ENCODE measurements around the gene TTYH2. TPM values are rescaled to one million over a fixed set of nuclear protein-coding genes. Genes with fewer than 3 reads are reported as not detected.

The TTYH2 gene
- total RNA-seq, 1 experiment from 2014 or later: 0.28 TPM

DNA sequence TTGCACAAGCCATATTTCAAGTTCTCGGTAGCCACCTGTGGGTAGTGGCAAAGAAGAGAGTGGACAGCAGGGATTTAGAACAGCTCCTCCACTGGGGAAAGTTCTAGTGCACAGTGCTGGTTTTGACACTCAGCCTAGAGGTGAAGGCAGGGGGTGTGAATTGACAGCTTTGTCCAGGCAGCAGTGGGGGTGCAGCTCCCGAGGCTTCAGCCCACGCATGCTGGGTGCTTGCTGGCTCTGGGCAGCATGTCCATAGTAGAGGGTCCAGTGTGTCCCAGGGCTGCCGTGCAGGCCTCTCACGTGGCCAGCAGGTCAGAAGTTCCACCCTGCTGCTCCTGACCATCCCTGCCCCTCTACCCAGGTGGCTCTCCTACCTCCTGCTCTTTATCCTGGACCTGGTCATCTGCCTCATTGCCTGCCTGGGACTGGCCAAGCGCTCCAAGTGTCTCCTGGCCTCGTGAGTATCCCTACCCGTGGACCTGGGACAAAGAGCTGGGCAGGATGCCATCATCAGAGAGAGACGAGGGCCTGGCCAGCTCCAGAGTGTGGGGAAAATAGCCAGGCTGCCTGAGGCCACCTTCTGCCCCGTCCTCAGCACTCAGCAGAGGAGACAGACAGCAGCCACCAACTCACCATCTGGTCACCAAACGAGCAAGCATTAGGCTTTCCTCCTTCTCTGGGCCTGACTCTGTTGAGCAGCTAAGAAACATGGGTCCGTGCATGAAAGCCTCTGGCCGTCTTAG lies 29.8 kb downstream of the TTYH2 start:
- no peaks in the 10 kb centered on the region for H3K36me3 Mint-ChIP-seq (ENCODE audit: insufficient read depth, unreplicated experiment)
- intact Hi-C loops (cut with micrococcal nuclease; ENCODE audit: unreplicated experiment): no loop called here
- H3K4me1 Mint-ChIP-seq (ENCODE audit: low read depth, unreplicated experiment): no peaks in the 10 kb centered on the region
- no peak overlapping the region for H3K4me3 Mint-ChIP-seq (ENCODE audit: low read depth, unreplicated experiment)
- no peaks in the 10 kb centered on the region for H3K9me3 Mint-ChIP-seq (ENCODE audit: low read depth, unreplicated experiment)
- H3K27ac Mint-ChIP-seq (ENCODE audit: unreplicated experiment): no peak overlapping the region
- no peak for DNase-seq
- no TSS peak for BruUV-seq (replicated peaks)
- peaks cover 93% of the 10 kb centered on the region for H3K27me3 Mint-ChIP-seq (ENCODE audit: unreplicated experiment)
- TF ChIP-seq, protein P1, sequence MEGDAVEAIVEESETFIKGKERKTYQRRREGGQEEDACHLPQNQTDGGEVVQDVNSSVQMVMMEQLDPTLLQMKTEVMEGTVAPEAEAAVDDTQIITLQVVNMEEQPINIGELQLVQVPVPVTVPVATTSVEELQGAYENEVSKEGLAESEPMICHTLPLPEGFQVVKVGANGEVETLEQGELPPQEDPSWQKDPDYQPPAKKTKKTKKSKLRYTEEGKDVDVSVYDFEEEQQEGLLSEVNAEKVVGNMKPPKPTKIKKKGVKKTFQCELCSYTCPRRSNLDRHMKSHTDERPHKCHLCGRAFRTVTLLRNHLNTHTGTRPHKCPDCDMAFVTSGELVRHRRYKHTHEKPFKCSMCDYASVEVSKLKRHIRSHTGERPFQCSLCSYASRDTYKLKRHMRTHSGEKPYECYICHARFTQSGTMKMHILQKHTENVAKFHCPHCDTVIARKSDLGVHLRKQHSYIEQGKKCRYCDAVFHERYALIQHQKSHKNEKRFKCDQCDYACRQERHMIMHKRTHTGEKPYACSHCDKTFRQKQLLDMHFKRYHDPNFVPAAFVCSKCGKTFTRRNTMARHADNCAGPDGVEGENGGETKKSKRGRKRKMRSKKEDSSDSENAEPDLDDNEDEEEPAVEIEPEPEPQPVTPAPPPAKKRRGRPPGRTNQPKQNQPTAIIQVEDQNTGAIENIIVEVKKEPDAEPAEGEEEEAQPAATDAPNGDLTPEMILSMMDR (IDR thresholded peaks at IDR 0.05; ENCODE audit: unreplicated experiment): no peak
- CTCF ChIA-PET: interaction anchor here (0.7 kb wide), 1 partner anchor 80 kb away, joined by 3 read pairs; no protein-coding TSS in a partner anchor

GRCh38 chr17:74244128-74244527 lies 30.8 kb downstream of the TTYH2 start:
- H3K27me3 Mint-ChIP-seq (ENCODE audit: unreplicated experiment): peaks cover 97% of the 10 kb centered on the region
- no peak for DNase-seq
- no peak overlapping the region for H3K27ac Mint-ChIP-seq (ENCODE audit: unreplicated experiment)
- H3K4me1 Mint-ChIP-seq (ENCODE audit: low read depth, unreplicated experiment): no peaks in the 10 kb centered on the region
- TF ChIP-seq, protein P1 (IDR thresholded peaks at IDR 0.05; ENCODE audit: unreplicated experiment): no peak
- intact Hi-C loops (cut with micrococcal nuclease; ENCODE audit: unreplicated experiment): no loop called here
- CTCF ChIA-PET: no interaction called here
- BruUV-seq (replicated peaks): no TSS peak
- no peak overlapping the region for H3K4me3 Mint-ChIP-seq (ENCODE audit: low read depth, unreplicated experiment)
- H3K36me3 Mint-ChIP-seq (ENCODE audit: insufficient read depth, unreplicated experiment): no peaks in the 10 kb centered on the region
- H3K9me3 Mint-ChIP-seq (ENCODE audit: low read depth, unreplicated experiment): no peaks in the 10 kb centered on the region

- Mint-ChIP-seq H3K4me3 (ENCODE audit: low read depth, unreplicated experiment) (no peak overlapping the region), H3K27me3 (ENCODE audit: unreplicated experiment) (peaks cover 97% of the 10 kb centered on the region), H3K9me3 (ENCODE audit: low read depth, unreplicated experiment) (no peaks in the 10 kb centered on the region), H3K36me3 (ENCODE audit: insufficient read depth, unreplicated experiment) (no peaks in the 10 kb centered on the region), H3K27ac (ENCODE audit: unreplicated experiment) (no peak overlapping the region), H3K4me1 (ENCODE audit: low read depth, unreplicated experiment) (no peaks in the 10 kb centered on the region)
- DNase-seq: no peak
- CTCF ChIA-PET: no interaction called here
- no TSS peak for BruUV-seq (replicated peaks)
- intact Hi-C loops (cut with micrococcal nuclease; ENCODE audit: unreplicated experiment): no loop called here
- TF ChIP-seq, protein P1 (IDR thresholded peaks at IDR 0.05; ENCODE audit: unreplicated experiment): no peak
Measured at GRCh38 chr17:74244548-74244947, 31.2 kb downstream of the TTYH2 start.

- H3K27ac Mint-ChIP-seq (ENCODE audit: unreplicated experiment): no peak overlapping the region
- DNase-seq: no peak
- H3K9me3 Mint-ChIP-seq (ENCODE audit: low read depth, unreplicated experiment): no peaks in the 10 kb centered on the region
- TF ChIP-seq, protein P1 (IDR thresholded peaks at IDR 0.05; ENCODE audit: unreplicated experiment): no peak
- intact Hi-C loops (cut with micrococcal nuclease; ENCODE audit: unreplicated experiment): no loop called here
- CTCF ChIA-PET: interaction anchor here (0.5 kb wide), 1 partner anchor 118 kb away, joined by 4 read pairs; no protein-coding TSS in a partner anchor
- BruUV-seq (replicated peaks): no TSS peak
- peaks cover 97% of the 10 kb centered on the region for H3K27me3 Mint-ChIP-seq (ENCODE audit: unreplicated experiment)
- H3K36me3 Mint-ChIP-seq (ENCODE audit: insufficient read depth, unreplicated experiment): no peaks in the 10 kb centered on the region
- no peaks in the 10 kb centered on the region for H3K4me1 Mint-ChIP-seq (ENCODE audit: low read depth, unreplicated experiment)
- no peak overlapping the region for H3K4me3 Mint-ChIP-seq (ENCODE audit: low read depth, unreplicated experiment)
Measured at GRCh38 chr17:74245145-74245831, 31.9 kb downstream of the TTYH2 start.
